ENCODE results near the gene ERVK3-1.
"Not testable (repeated sequence)": the region's sequence is repeated elsewhere in the genome, so short reads cannot be mapped to it uniquely, and the experiment has no call there.

The ERVK3-1 gene, protein sequence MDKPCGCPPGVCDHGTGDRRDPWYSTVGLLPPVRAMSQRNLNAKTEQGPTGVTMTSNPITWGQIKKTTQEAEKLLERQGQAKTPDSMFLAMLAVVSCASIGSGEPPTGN

DNA sequence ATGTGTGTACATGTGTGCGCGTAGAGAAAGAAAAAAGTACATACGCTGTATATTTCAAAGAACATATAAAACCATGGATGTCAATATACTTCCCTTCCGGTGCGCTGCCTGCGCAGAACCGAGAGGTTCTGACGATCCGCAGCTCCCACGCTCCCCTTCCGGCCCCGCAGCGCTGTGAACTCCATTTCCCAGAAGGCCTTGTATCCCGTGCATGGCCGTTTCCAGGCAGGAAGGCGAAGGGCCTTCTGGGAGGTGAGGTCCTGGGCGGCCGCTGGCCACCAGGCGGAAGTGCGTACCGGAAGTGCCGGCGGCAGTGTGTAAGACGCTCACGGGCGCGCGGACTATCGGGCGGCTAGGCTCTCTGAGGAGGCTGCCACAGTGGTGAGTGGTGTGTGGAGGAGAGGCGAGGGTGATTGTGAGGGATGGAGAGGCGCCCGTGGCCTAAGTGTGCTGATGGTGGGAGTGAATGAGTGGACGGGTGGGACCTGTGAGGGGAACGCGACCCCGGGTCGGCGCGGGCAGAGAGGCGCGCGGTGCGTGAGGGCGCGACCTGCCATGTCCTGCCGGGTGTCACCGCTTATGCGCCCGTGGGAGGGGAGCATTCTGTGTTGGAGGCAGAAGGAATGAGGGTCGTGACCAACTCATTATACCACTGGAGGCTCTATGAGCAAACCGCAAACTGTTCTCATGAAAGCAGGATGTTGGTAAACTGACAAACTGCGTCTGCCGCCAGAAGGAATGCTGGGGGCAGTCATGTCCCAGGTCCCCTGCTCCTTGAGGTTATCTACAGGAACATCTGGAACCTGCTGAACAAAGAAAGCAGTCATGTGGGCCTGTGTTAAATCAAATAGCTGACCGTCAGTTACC lies at the start of gene ERVK3-1:
ERVK3-1 (plus strand) TSS at position 313 of the 867 bp plus-strand sequence. CDS start 6,792 bp downstream, outside the sequence.
- DNase-seq, result peak; percentile 97

DNA sequence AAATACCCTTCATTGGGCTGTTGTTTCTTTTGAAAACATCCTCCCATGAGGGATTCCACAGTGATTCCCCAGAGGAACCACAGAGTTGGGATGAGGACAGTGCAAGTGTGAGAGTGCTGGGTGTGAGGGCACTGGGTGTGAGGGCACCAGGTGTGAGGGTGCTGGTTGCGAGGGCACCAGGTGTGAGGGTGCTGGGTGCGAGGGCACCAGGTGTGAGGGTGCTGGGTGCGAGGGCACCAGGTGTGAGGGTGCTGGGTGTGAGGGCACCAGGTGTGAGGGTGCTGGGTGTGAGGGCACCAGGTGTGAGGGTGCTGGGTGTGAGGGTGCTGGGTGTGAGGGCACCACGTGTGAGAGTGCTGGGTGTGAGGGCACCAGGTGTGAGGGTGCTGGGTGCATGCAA lies 46.9 kb upstream of the ERVK3-1 start:
- DNase-seq, result not testable (repeated sequence)

DNA sequence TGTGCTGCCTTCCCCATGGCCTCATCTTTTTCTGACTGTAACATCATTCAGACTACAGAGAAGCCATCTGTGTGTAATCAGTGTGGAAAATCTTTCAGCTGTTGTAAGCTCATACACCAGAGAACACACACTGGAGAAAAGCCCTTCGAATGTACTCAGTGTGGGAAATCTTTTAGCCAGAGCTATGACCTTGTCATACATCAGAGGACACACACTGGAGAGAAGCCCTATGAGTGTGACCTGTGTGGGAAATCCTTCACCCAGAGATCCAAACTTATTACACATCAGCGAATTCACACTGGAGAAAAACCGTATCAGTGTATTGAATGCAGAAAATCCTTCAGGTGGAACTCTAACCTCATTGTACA lies 43.6 kb upstream of the ERVK3-1 start:
- DNase-seq, result no peak

DNA sequence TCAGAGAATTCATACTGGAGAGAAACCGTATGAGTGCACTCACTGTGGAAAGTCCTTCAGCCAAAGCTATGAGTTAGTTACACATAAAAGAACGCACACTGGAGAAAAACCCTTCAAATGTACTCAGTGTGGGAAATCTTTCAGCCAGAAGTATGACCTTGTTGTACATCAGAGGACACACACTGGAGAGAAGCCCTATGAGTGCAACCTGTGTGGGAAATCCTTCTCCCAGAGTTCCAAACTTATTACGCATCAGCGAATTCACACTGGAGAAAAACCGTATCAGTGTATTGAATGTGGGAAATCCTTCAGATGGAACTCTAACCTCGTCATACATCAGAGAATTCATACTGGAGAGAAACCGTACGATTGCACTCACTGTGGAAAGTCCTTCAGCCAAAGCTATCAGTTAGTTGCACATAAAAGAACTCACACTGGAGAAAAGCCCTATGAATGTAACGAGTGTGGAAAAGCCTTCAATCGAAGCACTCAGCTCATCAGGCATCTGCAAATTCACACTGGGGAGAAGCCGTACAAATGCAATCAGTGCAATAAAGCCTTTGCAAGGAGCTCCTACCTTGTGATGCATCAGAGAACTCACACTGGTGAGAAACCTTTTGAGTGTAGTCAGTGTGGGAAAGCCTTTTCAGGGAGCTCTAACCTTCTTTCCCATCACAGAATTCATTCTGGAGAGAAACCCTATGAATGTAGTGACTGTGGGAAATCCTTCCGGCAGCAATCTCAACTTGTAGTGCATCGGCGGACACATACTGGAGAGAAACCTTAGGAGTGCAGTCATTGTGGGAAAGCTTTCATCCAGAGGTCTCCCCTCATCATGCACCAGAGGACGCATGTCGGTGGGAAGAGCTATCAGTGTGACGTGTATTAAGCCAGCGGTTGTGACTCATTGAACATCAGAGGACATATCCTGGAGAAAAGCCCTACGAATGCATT lies 42.9 kb upstream of the ERVK3-1 start:
- no peak for DNase-seq

DNA sequence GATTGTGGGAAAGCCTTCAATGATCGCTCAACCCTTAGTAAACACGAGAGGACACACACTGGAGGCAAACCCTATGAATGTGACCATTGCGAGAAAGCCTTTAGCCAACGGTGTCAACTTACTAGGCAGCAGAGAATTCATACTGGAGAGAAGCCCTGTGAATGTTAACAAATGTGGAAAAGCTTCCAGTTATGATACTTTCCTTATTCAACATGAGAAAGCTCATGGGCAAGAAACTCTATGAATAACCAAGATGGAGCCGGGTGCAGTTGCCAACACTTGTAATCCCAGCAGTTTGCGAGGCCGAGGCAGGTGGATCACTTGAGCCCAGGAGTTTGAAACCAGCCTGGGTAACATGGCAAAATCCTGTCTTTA lies 42.3 kb upstream of the ERVK3-1 start:
- DNase-seq, result no peak

DNA sequence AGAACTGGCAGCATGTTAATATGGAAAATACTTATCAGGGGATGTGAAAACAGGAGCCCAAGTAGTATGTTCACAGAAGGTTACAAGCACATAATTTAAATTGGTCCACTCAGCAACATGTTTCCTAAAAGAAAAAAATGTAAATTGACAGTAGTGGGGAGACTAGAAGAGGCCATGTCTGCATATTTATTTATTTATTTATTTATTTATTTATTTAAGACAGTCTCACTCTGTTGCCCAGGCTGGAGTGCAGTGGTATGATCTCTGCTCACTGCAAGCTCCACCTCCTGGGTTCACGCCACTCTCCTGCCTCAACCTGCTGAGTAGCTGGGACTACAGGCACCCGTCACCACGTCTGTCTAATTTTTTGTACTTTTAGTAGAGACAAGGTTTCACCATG lies 40.1 kb upstream of the ERVK3-1 start:
- no peak for DNase-seq

DNA sequence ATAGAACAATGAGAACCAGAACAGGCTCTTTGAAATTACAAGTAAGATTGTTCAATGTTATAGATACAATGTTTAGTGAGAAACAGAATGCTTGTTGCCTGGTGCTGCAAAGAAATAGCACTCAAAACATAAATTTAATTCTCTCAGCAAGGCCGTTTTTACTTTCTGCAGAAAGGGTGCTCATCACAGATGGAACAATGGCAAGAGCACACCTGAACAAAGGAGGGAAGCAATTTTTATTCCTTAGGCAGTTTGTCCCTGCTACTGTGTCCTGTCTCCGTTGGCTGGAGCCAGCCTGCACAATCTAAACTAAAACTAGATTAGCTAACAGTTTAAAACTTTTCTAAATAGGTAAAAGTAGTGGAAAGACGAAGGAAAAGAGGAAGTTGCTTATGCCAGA lies 36.8 kb upstream of the ERVK3-1 start:
- DNase-seq, result no peak

DNA sequence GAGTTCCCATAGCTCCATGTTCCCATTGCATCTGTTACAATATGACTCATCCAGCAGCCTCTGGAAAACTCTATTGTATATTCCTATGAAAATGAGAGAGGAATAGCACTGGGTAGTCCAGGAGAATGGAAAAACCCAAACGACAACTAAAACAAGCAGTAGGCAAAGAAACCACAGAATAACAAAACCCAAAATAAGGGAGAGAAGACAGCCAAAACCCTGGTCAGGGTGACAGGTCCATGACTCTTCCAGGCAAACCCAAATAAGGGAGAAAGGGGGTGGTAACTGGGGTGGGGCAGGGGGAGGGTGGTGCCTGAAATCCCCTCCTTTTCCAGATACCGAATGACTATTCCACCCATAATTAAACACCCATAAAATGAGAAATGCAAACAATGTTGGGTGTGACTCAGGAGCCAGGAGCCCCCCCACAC lies 30.4 kb upstream of the ERVK3-1 start:
- no peak for DNase-seq

DNA sequence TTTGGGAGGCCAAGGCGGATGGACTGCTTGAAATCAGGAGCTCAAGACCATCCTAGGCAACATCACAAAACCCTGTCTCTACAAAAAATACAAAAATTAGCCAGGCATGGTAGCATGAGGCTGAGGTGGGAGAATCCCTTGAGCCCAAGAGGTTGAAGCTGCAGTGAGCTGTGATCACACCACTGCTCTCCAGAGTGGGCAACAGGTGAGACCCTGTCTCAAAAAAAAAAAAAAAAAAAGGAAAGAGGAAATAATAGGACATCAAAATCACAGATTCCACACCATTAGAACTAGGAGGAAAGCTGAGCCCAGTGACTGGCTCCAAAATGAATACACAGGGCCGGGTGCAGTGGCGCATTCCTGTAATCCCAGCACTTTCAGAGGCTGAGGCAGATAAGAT lies 29.6 kb upstream of the ERVK3-1 start:
- no peak for DNase-seq

DNA sequence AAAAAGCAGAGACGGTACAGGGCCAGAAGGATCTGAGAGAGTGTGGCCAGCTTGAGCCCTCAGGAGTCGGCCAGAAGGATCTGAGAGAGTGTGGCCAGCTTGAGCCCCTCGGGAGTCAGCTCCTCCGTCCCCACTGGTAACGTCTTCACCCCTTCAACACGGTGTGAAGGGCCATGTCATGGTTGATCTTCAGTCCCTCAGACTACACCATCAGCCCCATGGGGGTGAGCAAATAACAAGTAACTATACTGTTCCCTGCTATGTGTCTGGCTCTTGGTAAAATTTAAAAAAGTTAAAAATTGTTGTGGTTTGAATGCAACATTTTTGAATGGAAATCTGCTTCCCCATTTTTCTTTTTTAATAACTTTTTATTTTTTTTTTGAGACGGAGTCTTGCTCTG lies 28.0 kb upstream of the ERVK3-1 start:
- no peak for DNase-seq

DNA sequence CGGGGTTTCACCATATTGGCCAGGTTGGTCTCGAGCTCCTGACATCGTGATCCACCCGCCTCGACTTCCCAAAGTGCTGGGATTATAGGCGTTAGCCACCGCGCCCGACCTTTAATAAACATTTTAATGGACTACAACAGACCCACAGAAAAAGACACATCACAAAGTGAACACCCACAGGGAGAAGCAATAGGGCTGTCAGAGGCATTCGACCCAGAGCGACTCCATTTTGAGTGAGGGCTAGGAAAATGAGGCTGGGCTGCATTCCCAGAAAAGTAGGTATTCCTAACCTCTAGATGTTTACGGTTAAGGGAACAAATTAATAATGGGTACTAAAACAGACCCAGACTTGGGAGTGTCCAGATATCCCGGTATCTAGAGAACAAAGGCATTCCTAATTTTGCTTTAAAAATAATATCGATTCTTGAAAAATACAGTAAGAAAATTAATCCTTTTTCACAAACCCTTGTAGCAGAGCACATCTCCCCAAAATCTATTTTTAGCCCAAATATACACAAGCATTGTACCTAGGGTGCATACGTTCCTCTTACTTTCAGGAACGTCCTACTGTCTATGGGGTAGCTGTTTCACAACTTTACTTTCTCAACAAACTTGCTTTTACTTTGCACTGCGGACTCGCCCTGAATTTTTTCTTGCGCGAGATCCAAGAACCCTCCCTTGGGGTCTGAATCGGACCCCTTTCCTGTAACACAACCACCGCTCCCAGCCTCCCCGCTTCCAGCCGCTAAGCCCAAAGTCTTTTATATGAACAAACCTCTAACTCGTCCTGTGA lies 27.2 kb upstream of the ERVK3-1 start:
- DNase-seq, result no peak

DNA sequence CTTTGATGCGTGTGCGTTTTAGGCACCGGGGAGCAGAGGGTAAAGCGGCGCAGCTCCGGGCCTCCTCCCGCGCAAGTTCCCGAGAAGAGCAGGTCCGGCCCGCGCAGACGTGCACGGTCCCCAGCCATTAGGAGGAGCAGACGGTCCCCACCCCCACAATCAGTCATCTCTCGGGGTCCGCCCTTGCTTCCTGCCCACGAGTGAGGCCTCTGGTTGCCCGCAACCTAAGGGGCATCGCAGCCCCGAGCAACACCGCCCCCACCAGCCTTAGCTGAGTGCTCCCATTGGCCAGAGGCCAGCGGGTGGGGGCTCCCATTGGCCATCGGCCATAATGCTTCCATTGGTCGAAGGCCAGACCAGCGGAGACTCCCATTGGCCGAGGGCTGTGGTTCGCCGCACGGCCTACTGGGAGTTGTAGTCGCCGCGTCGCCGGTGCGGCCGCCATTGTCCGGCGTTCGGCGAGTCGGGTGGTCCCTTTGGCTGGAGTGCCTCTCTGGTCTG lies 26.6 kb upstream of the ERVK3-1 start, which contains the start of gene ZNF8:
ZNF8 (plus strand) TSS at position 415 of the 501 bp plus-strand sequence. CDS start 127 bp downstream, outside the sequence.
- DNase-seq, result peak; percentile 97

DNA sequence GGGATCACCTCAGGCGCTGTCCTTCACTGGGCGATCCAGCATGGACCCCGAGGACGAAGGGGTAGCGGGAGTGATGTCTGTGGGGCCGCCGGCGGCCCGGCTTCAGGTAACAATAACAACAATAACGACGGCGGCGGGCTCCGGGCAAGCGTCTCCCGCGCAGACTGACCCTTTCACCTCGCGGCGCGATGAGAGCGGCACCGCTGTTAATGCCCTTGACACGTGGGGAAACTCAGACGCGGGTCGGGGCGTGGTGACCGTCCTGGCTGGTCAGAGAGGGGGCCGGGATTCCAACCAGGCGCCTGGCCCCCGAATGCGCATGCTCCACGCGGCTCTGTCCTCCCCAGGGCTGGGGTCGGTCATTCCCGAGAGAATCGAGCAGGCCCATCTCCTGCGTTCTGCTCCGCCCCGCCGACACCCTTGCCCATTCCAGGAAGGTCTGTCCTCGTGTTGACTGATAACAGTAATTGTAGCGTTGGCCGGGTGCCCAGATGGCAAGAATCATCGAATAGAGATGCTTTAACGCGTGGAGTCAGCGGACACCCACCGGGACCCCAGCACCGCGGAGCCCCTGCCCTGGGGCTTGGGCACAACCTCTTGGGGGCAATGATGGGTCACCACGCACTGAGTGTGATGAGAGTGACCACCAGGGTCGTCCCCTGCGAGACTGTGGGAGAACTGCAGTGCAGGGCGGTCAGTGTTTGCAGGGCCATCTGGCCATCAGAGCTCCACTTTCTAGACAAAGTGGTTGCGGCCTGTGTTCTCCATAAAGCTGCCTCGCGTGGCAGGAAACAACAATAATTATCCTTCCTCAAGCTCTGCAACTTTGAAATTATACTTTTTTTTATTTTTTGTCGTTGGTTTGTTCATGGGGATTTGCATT lies 25.9 kb upstream of the ERVK3-1 start:
- peak; percentile 6 for DNase-seq

DNA sequence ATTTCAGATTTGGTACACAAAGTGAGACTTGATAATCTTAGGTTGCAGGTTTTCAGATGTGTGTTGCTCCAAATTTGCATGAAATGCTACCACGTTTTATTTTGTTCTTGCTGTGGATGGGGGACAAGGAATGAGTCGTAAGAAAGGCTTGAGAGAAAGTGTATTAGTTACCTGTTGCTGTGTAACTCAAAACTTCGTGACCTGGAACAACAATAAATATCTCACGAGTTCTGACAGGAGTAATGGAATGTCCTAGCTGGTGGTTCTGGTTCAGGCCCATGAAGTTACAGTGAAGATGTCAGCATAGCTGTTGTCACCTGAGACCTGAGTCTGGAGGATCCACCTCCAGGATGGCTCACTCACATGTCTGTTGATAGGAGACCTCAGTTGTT lies 25.3 kb upstream of the ERVK3-1 start:
- DNase-seq, result no peak

DNA sequence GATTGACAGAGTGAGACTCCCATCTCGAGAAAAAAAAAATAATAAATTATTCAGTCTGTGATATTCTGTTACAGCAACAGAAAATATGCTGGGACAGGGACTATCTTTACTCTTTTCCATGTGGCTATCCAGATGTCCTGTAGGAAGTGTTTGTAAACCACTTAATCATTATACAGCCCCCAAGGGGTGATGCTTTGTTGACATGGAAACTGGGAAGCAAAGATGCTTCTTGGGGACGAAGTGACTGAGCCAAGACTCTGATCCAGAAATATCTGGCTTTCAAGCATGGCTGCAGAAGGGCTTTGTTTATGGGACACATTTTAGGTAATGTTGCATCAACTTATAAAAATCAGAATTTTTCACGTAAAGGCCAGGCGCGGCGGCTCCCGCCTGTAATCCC lies 21.0 kb upstream of the ERVK3-1 start:
- no peak for DNase-seq

DNA sequence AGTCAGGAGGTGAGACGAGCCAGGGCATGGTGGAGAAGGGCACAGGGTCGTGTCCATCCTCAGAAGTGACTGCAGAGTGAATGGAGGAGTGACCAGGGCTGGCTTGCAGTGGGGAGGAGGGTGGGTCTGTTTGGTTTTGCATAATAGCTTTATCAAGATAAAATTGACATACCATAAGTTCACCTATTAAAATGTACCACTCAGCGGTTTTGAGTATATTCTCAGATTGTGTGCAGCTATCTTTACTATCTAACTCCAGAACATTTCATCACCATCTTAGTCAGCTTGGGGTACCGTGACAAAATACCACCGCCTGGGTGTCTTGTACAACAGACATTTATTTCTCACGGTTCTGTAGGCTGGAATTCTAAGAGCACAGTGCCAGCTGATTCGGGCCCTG lies 13.2 kb upstream of the ERVK3-1 start:
- no peak for DNase-seq

DNA sequence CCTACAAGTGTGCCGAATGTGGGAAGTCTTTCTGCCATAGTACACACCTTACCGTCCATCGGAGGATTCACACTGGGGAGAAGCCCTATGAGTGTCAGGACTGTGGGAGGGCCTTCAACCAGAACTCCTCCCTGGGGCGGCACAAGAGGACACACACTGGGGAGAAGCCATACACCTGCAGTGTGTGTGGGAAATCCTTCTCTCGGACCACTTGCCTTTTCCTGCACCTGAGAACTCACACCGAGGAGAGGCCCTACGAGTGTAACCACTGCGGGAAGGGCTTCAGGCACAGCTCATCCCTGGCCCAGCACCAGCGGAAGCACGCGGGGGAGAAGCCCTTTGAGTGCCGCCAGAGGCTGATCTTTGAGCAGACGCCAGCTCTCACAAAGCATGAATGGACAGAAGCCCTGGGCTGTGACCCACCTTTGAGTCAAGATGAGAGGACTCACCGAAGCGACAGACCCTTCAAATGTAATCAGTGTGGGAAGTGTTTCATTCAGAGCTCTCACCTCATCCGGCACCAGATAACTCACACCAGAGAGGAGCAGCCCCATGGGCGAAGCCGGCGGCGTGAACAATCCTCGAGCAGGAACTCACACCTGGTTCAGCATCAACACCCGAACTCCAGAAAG lies 10.3 kb upstream of the ERVK3-1 start:
- no peak for DNase-seq

DNA sequence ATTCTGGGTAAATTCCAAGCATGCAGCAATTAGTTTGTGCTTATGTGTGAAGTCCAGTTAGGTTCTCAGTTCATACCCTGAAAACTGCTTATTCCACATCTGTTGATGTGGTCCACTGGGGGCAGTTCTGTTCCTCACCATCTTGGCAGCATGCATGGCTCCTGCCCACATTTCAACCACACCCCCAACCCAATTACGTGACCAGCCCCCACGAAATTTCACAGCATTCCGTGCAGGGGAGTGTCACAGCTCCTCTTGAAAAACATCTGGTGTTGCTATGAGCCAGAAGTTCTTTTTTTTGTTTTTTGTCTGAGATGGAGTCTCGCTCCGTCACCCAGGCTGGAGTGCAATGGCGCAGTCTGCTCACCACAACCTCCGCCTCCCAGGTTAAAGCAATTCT lies 9.1 kb upstream of the ERVK3-1 start:
- DNase-seq, result no peak

DNA sequence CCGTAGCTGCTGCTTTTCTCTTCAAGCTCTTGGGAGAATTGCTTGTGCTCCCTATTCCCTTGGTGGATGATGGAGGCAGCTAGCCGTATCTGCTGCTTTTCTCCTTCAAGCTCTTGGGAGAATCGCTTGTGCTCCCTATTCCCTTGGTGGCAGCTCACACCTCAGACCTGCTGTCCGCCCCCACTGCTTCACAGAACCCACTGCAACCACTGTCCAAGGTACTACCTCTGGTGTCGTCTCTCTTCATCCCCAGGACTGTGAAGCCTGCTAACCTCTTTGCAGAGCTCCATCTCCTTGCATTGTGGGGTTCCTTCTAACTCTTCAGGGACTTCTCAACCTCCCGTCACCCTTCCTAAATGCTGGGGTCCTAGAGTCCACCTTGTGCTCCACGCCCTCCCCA lies 4.6 kb upstream of the ERVK3-1 start:
- DNase-seq, result no peak

DNA sequence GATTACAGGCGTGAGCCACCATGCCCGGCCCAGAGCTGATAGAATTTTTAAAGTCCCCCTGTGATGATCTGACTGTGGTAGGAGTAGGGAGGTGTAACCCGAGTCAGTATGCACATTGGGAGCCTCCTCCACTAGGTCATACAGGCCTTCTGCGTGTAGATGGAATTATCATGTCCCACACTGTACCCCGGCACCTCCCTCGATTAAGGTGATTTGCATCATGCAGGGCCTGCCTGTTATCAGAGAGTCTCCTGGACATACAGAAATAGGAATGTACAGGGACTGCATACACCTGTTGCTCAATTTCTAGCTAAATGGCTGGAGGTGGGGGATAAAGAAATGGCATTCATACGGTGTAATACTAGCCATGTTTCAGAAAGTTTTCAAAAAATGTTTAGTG lies 922 bp upstream of the ERVK3-1 start:
- DNase-seq, result no peak

DNA sequence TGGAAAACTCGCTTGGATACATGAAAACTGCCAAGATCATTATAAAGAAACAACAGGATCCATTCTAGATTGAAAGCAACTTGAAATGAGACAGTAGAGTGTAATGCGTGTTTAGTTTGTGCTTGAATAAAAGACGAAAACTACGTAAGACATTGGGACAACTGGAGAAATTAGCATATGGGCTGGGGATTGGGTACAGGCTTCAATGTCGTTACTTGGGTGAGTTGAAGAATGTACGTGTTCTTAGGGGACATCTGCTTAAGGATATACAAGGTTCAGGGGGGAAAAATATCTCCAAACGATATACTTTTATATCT lies 471 bp upstream of the ERVK3-1 start:
- DNase-seq, result no peak

Data from CD4-positive, alpha-beta T cell treated with Interferon gamma for 1 hour (primary cell).